Uterus (tissue), 2 donors: ENCODE data around the gene TBCD.

Experiments used
- POLR2A ChIP-seq, 2 donors: fragments of 450-650 bp; IDR thresholded peaks; one replicate each; pipeline ENCODE4 v1.6.1; 2016; ENCODE audit warnings: antibody characterized with exemption in 2 of 2, mild to moderate bottlenecking in 1 of 2, moderate library complexity in 1 of 2
- TF ChIP-seq, protein P1 (sequence below), 4 experiments: fragments of 200-600 bp in 2 of 4; fragments of 450-650 bp in 2 of 4; sonication (generic) in 2 of 4; IDR thresholded peaks; one replicate each; pipeline ENCODE4 v1.5.1; 2016 to 2019; ENCODE audit warnings: antibody characterized with exemption in 4 of 4, mild to moderate bottlenecking in 2 of 4, moderate library complexity in 1 of 4

GRCh38 chr17:82989881-82990280 is 238.0 kb downstream of the TBCD start:
- TF ChIP-seq, protein P1, sequence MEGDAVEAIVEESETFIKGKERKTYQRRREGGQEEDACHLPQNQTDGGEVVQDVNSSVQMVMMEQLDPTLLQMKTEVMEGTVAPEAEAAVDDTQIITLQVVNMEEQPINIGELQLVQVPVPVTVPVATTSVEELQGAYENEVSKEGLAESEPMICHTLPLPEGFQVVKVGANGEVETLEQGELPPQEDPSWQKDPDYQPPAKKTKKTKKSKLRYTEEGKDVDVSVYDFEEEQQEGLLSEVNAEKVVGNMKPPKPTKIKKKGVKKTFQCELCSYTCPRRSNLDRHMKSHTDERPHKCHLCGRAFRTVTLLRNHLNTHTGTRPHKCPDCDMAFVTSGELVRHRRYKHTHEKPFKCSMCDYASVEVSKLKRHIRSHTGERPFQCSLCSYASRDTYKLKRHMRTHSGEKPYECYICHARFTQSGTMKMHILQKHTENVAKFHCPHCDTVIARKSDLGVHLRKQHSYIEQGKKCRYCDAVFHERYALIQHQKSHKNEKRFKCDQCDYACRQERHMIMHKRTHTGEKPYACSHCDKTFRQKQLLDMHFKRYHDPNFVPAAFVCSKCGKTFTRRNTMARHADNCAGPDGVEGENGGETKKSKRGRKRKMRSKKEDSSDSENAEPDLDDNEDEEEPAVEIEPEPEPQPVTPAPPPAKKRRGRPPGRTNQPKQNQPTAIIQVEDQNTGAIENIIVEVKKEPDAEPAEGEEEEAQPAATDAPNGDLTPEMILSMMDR (IDR thresholded peaks at IDR 0.05) = no peak
- TF ChIP-seq POLR2A (IDR thresholded peaks at IDR 0.05) = no peak
